Heart left ventricle (tissue), 13 donors: ENCODE measurements around the gene ADAM21.
"Not testable (repeated sequence)": the region's sequence is repeated elsewhere in the genome, so short reads cannot be mapped to it uniquely, and the experiment has no call there.

Experiments used
- CTCF ChIP-seq, 12 donors: fragments of 200-600 bp; sonication (generic) in 4 of 12; IDR thresholded peaks; one replicate each; pipeline versions ENCODE4 v1.5.0 to v1.8.0; 2018 to 2022; ENCODE audit warnings: antibody characterized with exemption in 12 of 12, mild to moderate bottlenecking in 5 of 12
- POLR2A ChIP-seq, 2 donors: fragments of 450-650 bp; IDR thresholded peaks; one replicate each; pipeline ENCODE4 v1.6.1; 2017; ENCODE audit warnings: antibody characterized with exemption in 2 of 2, mild to moderate bottlenecking in 2 of 2, moderate library complexity in 2 of 2
- donor health status: ischemic (EF 13 %, LVEDD 7.1; RV severe dilation, severe dysfunction).
- donor health status: DM: no; HTN: yes; CAD: no.
- donor health status: DM: no; HTN: no; CAD: no.
- donor health status: ischemic (EF 25% LVEDD 6.9; RV normal size, moderate dysfunction).
- donor health status: ischemic (EF 25% LVEDD 5.7; RV mildly dilated, moderate dysfunction).
- donor health status: ischemic (EF 35%, LVEDD 5.7; RV mildly dilated, moderate dysfunction).
- donor health status: nonischemic (EF 11% LVEDD 7.7; RV severe dilation, severe dysfunction).
- donor health status: DM: yes; HTN: yes; CAD: no.
- donor health status: PGD.
- donor health status: ischemic (EF 29% LVEDD 5.4; RV normal size, mild dysfunction).
- donor health status: nonischemic (EF 23%, LVEDD 6.1; RV moderate dilation, normal function).

DNA sequence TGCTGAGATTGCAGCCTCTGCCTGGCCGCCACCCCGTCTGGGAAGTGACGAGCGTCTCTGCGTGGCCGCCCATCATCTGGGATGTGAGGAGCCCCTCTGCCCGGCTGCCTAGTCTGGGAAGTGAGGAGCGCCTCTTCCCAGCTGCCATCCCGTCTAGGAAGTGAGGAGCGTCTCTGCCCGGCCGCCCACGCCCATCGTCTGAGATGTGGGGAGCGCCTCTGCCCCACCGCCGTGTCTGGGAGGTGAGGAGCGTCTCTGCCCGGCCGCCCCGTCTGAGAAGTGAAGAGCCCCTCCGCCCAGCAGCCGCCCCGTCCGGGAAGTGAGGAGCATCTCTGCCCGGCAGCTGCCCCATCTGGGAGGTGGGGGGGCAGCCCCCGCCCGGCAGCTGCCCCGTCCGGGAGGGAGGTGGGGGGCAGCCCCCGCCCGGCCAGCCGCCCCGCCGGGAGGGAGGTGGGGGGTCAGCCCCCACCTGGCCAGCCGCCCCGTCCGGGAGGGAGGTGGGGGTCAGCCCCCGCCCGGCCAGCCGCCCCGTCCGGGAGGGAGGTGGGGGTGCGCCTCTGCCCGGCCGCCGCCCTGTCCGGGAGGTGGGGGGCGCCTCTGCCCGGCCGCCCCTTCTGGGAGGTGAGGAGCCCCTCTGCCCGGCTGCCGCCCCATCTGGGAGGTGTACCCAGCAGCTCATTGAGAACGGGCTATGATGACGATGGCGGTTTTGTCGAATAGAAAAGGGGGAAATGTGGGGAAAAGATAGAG is 25.6 kb downstream of the ADAM21 start:
- TF ChIP-seq CTCF, POLR2A (IDR thresholded peaks at IDR 0.05): not testable (repeated sequence)
